Activated CD4-positive, alpha-beta T cell treated with anti-CD3 and anti-CD28 coated beads for 48 hours (primary cell): ENCODE measurements around the gene SPATA31D3.
"Not testable (repeated sequence)": the region's sequence is repeated elsewhere in the genome, so short reads cannot be mapped to it uniquely, and the experiment has no call there.

ENCODE experiments used
- DNase-seq: peaks from one replicate; pipeline ENCODE4 v3.0.0-alpha.2; 2020

The SPATA31D3 gene

GRCh38 chr9:81943393-81943792 lies at the start of gene SPATA31D3:
Gene SPATA31D3 (plus strand): TSS chr9:81943500. CDS start chr9:81943586, 86 bp downstream.
- DNase-seq, result not testable (repeated sequence)

GRCh38 chr9:81893929-81894328 lies 49.4 kb upstream of the SPATA31D3 start:
- DNase-seq, result no peak

- no peak for DNase-seq
These were observed 48.4 kb upstream of the SPATA31D3 start for GRCh38 chr9:81894891-81895290.

- DNase-seq, result no peak
These were observed 47.2 kb upstream of the SPATA31D3 start for GRCh38 chr9:81896070-81896469.

GRCh38 chr9:81898851-81899250 lies 44.4 kb upstream of the SPATA31D3 start:
- no peak for DNase-seq

GRCh38 chr9:81902196-81902595 lies 41.1 kb upstream of the SPATA31D3 start:
- no peak for DNase-seq

GRCh38 chr9:81902626-81903025 lies 40.7 kb upstream of the SPATA31D3 start:
- no peak for DNase-seq

- no peak for DNase-seq
These were observed 36.6 kb upstream of the SPATA31D3 start for GRCh38 chr9:81906671-81907070.

- no peak for DNase-seq
These were observed 31.2 kb upstream of the SPATA31D3 start for GRCh38 chr9:81912135-81912534.

- no peak for DNase-seq
These were observed 27.3 kb upstream of the SPATA31D3 start for GRCh38 chr9:81915801-81916505.

- not testable (repeated sequence) for DNase-seq
These were observed 24.8 kb upstream of the SPATA31D3 start for GRCh38 chr9:81918507-81918906.

- not testable (repeated sequence) for DNase-seq
These were observed 15.0 kb upstream of the SPATA31D3 start, which contains the start of gene SPATA31D4 for GRCh38 chr9:81928305-81928704. Gene SPATA31D4 (plus strand): TSS chr9:81928428. CDS start chr9:81928514, 86 bp downstream.

- DNase-seq, result not testable (repeated sequence)
These were observed 13.2 kb upstream of the SPATA31D3 start for GRCh38 chr9:81930147-81930546.

- not testable (repeated sequence) for DNase-seq
These were observed 9.8 kb upstream of the SPATA31D3 start for GRCh38 chr9:81933547-81933946.

- not testable (repeated sequence) for DNase-seq
These were observed 5.3 kb downstream of the SPATA31D3 start for GRCh38 chr9:81948650-81949049.

GRCh38 chr9:81953096-81953495 lies 9.8 kb downstream of the SPATA31D3 start:
- no peak for DNase-seq

- no peak for DNase-seq
These were observed 12.3 kb downstream of the SPATA31D3 start for GRCh38 chr9:81955625-81956024.

- DNase-seq, result no peak
These were observed 21.2 kb downstream of the SPATA31D3 start for GRCh38 chr9:81964218-81965171.

- no peak for DNase-seq
These were observed 24.7 kb downstream of the SPATA31D3 start for GRCh38 chr9:81968026-81968425.

- DNase-seq, result no peak
These were observed 26.7 kb downstream of the SPATA31D3 start for GRCh38 chr9:81969971-81970370.

- DNase-seq, result no peak
These were observed 28.4 kb downstream of the SPATA31D3 start for GRCh38 chr9:81971727-81972126.

- DNase-seq, result no peak
These were observed 31.5 kb downstream of the SPATA31D3 start for GRCh38 chr9:81974764-81975163.

- no peak for DNase-seq
These were observed 33.1 kb downstream of the SPATA31D3 start for GRCh38 chr9:81976351-81976750.

- no peak for DNase-seq
These were observed 35.9 kb downstream of the SPATA31D3 start for GRCh38 chr9:81979196-81979595.
